AG09309 (cell line): Measurements from ENCODE around the gene SAMD10.

Experiments
- DNase-seq: peaks from one replicate; pipeline ENCODE4 v3.0.0-alpha.2; 2010; ENCODE audit warnings: low read depth
- H3K4me3 ChIP-seq: 2 replicates; pipeline ENCODE4 v1.5.1; 2011; ENCODE audit warnings: mild to moderate bottlenecking, low read depth, low read length, moderate library complexity; ENCODE audit not compliant: control insufficient read depth
- CTCF ChIP-seq: IDR thresholded peaks from 2 replicates; pipeline ENCODE4 v1.5.1; 2011; ENCODE audit warnings: mild to moderate bottlenecking, low read depth, low read length, inconsistent platforms; ENCODE audit not compliant: insufficient read depth, control insufficient read depth; ENCODE audit errors: missing control alignments

Gene SAMD10

GRCh38 chr20:63979557-63980316, at the start of gene SAMD10:
TSS of gene SAMD10 (minus strand) at chr20:63979642. CDS start at chr20:63979467, 175 bp downstream.
- DNase-seq, result no peak
- no peak for TF ChIP-seq CTCF
- peak within 1 kb of the TSS; percentile 40 for H3K4me3 ChIP-seq

- TF ChIP-seq CTCF, result no peak
- H3K4me3 ChIP-seq, result no peak overlapping the region
These were observed 48.7 kb upstream of the SAMD10 start for GRCh38 chr20:64027981-64028685.

GRCh38 chr20:64025826-64026412, 46.5 kb upstream of the SAMD10 start:
- H3K4me3 ChIP-seq, result no peak overlapping the region
- TF ChIP-seq CTCF, result no peak
- DNase-seq, result no peak

More at GRCh38 chr20:64027981-64028685, 48.7 kb upstream of the SAMD10 start:
- DNase-seq, result no peak

- DNase-seq, result no peak
- no peak for TF ChIP-seq CTCF
- H3K4me3 ChIP-seq, result no peak overlapping the region
These were observed 45.8 kb upstream of the SAMD10 start for GRCh38 chr20:64025101-64025825.

- no peak for DNase-seq
- no peak overlapping the region for H3K4me3 ChIP-seq
- TF ChIP-seq CTCF, result no peak
These were observed 44.9 kb upstream of the SAMD10 start for GRCh38 chr20:64024141-64024990.
